ENCODE results near the gene TRIM61. TPM values are rescaled to one million over a fixed set of nuclear protein-coding genes. Genes with fewer than 3 reads are reported as not detected.
A peak's percentile ranks its signal among the peaks of the same experiment; 100 is the strongest.
"Not testable (repeated sequence)": the region's sequence is repeated elsewhere in the genome, so short reads cannot be mapped to it uniquely, and the experiment has no call there.

TRIM61 gene
- 2.4 and 3.1 TPM in 2 replicates for total RNA-seq

DNA sequence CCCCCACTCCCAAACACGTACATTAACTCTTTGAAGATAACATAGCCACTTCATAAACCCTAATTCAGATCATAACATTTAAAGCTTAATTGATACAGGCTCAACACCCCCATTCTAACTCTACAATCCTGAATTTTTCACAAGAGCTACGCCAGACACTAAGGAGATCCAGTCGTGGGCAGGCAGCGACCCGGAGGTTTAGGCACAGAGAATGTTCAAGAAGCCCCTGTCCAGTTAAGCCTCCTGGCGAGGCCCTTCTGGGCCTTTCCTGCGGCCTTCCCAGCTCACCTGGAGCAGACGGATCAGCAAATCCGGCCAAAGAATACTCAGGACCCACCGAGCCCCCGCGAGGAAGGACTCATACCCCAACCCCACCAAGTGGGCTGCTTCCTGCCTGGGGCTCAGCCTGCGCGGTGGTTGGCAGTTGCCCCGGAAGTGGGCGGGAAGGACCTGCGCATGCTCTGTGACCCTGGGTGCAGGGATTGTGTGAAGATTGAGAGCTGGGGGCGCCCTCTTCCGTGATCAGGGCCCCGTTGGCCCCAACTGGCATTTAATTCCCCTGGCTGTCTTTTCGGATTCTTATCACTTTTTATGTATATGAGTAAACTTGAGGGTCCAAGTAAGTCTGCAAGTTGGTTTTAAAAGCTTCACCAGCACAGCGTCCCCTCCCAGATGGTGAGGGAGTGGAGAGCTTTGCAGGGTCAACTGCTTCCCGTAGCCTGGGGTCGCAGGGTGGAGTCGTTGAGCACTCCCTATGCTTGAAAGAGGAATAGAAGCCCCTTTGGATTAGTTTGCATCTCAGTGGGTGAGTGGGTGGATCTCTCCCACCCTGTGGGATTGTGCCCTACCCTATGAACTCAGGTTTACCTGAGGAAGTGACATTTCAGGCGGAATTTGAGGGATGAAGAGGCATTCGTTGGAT lies at the start of gene TRIM61:
Gene TRIM61, minus strand, starts transcription at position 415 of the 922 bp plus-strand sequence. CDS start 7,655 bp downstream, outside the sequence.
- peak within 1 kb of the TSS; percentile 84 for H3K4me3 Mint-ChIP-seq
- no peaks in the 10 kb centered on the region for H3K27me3 Mint-ChIP-seq (ENCODE audit: insufficient read depth)
- intact Hi-C loops (cut with micrococcal nuclease): loop anchor here (1.0 kb wide), 1 partner anchor 21 kb away; no protein-coding TSS in a partner anchor
- H3K36me3 Mint-ChIP-seq (ENCODE audit: low read depth): peaks cover 10% of the 10 kb centered on the region
- no peaks in the 10 kb centered on the region for H3K9me3 Mint-ChIP-seq
- H3K4me1 Mint-ChIP-seq (ENCODE audit: low read depth): peaks cover 16% of the 10 kb centered on the region
- DNase-seq (ENCODE audit: low spot score): peak; percentile 69
- H3K27ac Mint-ChIP-seq: peak within 1 kb of the TSS; percentile 54

DNA sequence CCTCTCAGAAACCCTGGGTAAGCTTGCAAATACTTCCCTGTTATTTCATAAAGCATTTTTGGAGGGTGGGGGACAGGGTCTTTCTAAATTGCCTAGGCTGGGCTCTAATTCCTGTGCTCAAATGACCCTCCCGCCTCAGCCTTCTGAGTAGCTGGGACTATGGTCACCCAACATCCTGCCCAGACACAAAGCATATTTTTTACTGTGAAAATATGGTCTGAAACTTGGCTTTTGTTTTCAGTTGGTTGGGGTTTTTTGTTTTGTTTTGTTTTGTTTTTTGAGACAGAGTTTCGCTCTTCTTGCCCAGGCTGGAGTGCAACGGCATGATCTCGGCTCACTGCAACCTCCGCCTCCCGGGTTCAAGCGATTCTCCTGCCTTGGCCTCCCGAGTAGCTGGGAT lies 48.3 kb upstream of the TRIM61 start:
- H3K4me3 Mint-ChIP-seq; H3K27me3 Mint-ChIP-seq (ENCODE audit: insufficient read depth); H3K27ac Mint-ChIP-seq; H3K36me3 Mint-ChIP-seq (ENCODE audit: low read depth); intact Hi-C loops (cut with micrococcal nuclease); DNase-seq (ENCODE audit: low spot score); H3K4me1 Mint-ChIP-seq (ENCODE audit: low read depth); H3K9me3 Mint-ChIP-seq: not testable (repeated sequence)

DNA sequence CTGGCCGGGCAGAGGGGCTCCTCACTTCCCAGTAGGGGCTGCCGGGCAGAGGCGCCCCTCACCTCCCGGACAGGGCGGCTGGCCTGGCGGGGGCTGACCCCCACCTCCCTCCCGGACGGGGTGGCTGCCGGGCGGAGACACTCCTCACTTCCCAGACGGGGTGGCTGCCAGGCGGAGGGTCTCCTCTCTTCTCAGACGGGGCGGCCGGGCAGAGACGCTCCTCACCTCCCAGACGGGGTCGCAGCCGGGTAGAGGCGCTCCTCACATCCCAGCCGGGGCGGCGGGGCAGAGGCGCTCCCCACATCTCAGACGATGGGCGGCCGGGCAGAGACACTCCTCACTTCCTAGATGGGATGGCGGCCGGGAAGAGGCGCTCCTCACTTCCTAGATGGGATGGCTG lies 42.5 kb upstream of the TRIM61 start:
- H3K4me1 Mint-ChIP-seq (ENCODE audit: low read depth); DNase-seq (ENCODE audit: low spot score); H3K27ac Mint-ChIP-seq; H3K4me3 Mint-ChIP-seq; intact Hi-C loops (cut with micrococcal nuclease); H3K36me3 Mint-ChIP-seq (ENCODE audit: low read depth); H3K9me3 Mint-ChIP-seq; H3K27me3 Mint-ChIP-seq (ENCODE audit: insufficient read depth): not testable (repeated sequence)

DNA sequence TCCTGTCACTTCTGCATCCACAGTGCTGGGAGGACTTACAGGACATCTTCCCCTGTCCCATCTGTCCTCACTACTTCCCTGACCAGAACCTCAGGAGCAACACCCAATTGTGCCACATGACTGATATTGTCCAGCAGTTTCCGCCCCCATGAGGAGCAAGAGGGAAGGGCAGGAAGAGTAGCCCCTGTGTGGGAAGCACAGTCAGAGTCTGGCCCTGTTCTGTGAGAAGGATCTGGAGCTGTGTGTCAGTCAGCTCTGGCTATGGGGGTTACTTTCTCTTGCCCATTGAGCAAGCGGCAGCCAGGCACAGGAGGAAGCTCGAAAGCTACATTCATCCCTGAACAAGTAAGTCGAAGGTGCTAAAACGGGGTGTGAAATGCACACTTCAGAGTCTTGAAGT lies 39.5 kb upstream of the TRIM61 start:
- intact Hi-C loops (cut with micrococcal nuclease): no loop called here
- Mint-ChIP-seq H3K4me1 (ENCODE audit: low read depth) (no peaks in the 10 kb centered on the region), H3K4me3 (no peak overlapping the region), H3K9me3 (no peaks in the 10 kb centered on the region), H3K27me3 (ENCODE audit: insufficient read depth) (peaks cover 8% of the 10 kb centered on the region), H3K27ac (no peak overlapping the region), H3K36me3 (ENCODE audit: low read depth) (no peaks in the 10 kb centered on the region)
- no peak for DNase-seq (ENCODE audit: low spot score)

DNA sequence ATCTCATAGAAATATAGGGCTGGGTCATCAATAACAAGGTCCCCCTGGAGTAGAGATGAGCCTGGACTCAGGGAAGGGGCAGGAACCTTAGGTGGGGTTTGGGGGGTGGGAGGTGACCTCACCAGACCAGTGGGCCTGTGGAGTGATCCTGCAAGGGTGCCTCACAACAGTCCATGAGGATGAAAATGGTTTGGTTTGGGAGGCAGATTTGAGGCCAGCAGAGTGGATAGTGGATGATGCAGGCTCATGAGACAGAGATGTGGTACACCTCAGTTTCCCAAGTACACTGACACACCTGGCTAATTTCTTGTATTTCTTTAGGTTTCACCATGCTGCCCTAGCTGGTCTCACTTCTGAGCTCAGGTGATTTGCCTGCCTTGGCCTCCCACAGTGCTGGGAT lies 36.2 kb upstream of the TRIM61 start:
- peaks cover 14% of the 10 kb centered on the region for H3K27me3 Mint-ChIP-seq (ENCODE audit: insufficient read depth)
- intact Hi-C loops (cut with micrococcal nuclease): no loop called here

DNA sequence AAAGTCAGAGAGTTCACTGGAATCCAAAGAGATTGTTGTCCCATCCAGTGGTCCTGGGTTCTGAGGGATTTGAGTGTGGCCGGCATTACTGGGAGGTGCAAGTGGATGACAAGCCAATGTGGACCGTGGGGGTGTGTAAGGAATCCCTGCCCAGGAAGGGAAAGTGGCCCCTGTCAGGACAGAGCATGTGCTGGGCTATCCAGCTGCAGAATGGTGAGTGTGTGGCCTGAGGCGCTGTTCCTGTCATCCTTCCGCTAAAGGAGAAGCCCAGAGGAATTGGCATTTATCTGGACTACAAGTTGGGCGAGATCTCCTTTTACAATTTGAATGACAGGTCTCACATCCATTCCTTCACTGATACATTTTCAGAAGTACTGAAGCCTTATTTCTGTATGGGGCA lies 33.9 kb upstream of the TRIM61 start:
- intact Hi-C loops (cut with micrococcal nuclease): no loop called here
- H3K9me3 Mint-ChIP-seq: no peaks in the 10 kb centered on the region
- H3K4me1 Mint-ChIP-seq (ENCODE audit: low read depth): peaks cover 15% of the 10 kb centered on the region
- no peak overlapping the region for H3K4me3 Mint-ChIP-seq
- no peaks in the 10 kb centered on the region for H3K36me3 Mint-ChIP-seq (ENCODE audit: low read depth)
- DNase-seq (ENCODE audit: low spot score): no peak
- peaks cover 24% of the 10 kb centered on the region for H3K27me3 Mint-ChIP-seq (ENCODE audit: insufficient read depth)
- no peak overlapping the region for H3K27ac Mint-ChIP-seq

More for the DNA sequence above, 36.2 kb upstream of the TRIM61 start:
- H3K27ac Mint-ChIP-seq: no peak overlapping the region
- no peaks in the 10 kb centered on the region for H3K9me3 Mint-ChIP-seq
- H3K4me1 Mint-ChIP-seq (ENCODE audit: low read depth): peaks cover 15% of the 10 kb centered on the region
- H3K36me3 Mint-ChIP-seq (ENCODE audit: low read depth): no peaks in the 10 kb centered on the region
- DNase-seq (ENCODE audit: low spot score): no peak
- no peak overlapping the region for H3K4me3 Mint-ChIP-seq

DNA sequence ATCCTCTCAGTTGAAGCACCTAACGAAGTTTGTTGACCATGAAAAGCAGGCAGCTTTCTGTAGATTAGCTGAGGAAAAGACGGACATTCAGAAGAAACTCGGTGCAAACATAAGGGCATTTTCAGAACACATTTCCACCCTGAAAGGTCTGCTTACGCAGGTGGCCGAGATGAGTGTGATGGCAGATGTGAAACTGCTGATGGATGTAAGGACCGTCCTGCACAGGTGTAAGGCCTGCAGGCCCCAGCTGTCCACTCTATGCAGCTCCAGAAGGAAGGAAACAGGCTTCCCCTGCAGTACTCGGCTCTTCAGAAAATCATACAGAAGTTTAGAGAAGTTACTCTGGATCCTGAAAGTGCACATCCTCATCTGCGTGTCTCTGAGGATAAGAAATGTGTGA lies 33.5 kb upstream of the TRIM61 start:
- no peaks in the 10 kb centered on the region for H3K36me3 Mint-ChIP-seq (ENCODE audit: low read depth)
- no peak for DNase-seq (ENCODE audit: low spot score)
- intact Hi-C loops (cut with micrococcal nuclease): no loop called here
- peaks cover 27% of the 10 kb centered on the region for H3K27me3 Mint-ChIP-seq (ENCODE audit: insufficient read depth)
- H3K4me1 Mint-ChIP-seq (ENCODE audit: low read depth): peaks cover 15% of the 10 kb centered on the region
- no peak overlapping the region for H3K27ac Mint-ChIP-seq
- no peak overlapping the region for H3K4me3 Mint-ChIP-seq
- H3K9me3 Mint-ChIP-seq: no peaks in the 10 kb centered on the region

DNA sequence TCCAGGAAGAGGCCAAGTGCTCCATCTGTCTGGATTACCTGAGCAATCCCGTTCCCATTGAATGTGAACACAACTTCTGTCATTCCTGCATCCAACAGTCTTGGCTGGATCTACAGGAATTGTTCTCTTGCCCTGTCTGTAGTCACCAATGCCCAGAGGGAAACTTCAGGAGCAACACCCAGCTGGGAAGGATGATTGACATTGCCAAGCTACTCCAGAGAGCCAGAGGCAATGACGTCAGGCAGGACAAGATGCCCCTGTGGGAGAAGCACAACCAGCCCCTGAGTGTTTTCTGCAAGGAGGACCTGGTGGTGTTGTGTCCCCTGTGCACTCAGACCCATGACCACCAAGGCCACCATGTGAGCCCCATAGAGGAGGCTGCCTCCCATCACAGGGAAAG lies 33.0 kb upstream of the TRIM61 start:
- intact Hi-C loops (cut with micrococcal nuclease): no loop called here
- H3K27ac Mint-ChIP-seq: no peak overlapping the region
- H3K4me3 Mint-ChIP-seq: no peak overlapping the region
- H3K27me3 Mint-ChIP-seq (ENCODE audit: insufficient read depth): peaks cover 28% of the 10 kb centered on the region
- DNase-seq (ENCODE audit: low spot score): no peak
- H3K4me1 Mint-ChIP-seq (ENCODE audit: low read depth): peaks cover 15% of the 10 kb centered on the region
- no peaks in the 10 kb centered on the region for H3K9me3 Mint-ChIP-seq
- H3K36me3 Mint-ChIP-seq (ENCODE audit: low read depth): no peaks in the 10 kb centered on the region

DNA sequence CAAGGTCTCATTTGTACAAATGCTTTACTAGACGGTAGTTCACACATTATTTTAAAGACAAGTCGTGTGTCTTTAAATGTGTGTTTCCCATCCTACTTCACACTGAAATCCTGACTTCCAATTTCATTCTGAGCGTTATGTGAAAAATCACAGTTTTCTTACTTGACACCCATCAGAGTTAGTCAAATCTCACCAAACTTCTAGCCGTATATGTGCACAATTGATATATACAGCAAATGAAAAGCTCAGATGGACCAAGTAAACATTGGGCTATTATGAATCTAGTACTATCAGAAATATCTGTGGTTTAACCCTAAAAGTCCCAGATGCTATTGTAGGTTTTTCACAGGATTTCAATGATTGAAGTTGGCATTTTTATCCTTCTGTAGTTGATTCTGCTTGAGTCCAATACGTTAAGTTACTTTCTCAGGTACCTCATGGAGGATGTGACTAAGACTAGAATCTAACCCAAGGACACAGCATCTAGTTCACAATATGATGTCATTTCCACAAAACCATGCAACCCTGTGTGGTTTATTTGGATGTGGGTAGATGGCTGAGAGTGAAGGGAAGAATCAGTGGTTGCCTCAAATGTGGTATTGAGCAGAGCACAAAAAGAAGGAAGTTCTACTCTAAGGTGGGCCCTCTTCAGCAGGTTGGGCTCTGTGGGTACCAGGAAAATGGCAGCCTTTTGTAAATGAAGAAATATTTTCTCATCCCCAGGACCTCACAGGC lies 32.2 kb upstream of the TRIM61 start:
- Mint-ChIP-seq H3K27ac (no peak overlapping the region), H3K4me1 (ENCODE audit: low read depth) (peaks cover 15% of the 10 kb centered on the region), H3K36me3 (ENCODE audit: low read depth) (no peaks in the 10 kb centered on the region), H3K9me3 (no peaks in the 10 kb centered on the region), H3K27me3 (ENCODE audit: insufficient read depth) (peaks cover 33% of the 10 kb centered on the region), H3K4me3 (no peak overlapping the region)
- DNase-seq (ENCODE audit: low spot score): peak; percentile 47
- intact Hi-C loops (cut with micrococcal nuclease): no loop called here

DNA sequence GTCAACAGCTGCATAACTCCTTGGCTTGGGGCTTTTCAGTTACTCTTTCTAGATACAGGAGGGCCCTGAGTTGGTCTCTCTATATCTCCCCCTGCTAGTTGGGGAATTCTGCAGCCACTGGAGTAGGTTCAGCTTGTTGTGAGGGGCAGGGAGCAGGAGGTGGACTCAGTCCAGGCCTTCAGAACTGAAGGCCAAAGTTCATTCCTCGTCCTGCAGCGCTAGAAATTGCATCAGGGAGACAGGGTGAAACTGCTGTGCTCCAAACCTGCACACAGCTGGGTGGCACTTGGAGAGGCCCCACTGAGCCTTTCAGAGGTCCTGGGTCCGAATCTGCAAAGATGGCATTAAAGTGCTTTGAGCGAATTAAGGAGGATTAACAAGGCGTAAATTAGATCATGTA lies 29.4 kb upstream of the TRIM61 start:
- peaks cover 15% of the 10 kb centered on the region for H3K4me1 Mint-ChIP-seq (ENCODE audit: low read depth)
- H3K4me3 Mint-ChIP-seq: no peak overlapping the region
- no peaks in the 10 kb centered on the region for H3K36me3 Mint-ChIP-seq (ENCODE audit: low read depth)
- no peaks in the 10 kb centered on the region for H3K9me3 Mint-ChIP-seq
- peaks cover 26% of the 10 kb centered on the region for H3K27me3 Mint-ChIP-seq (ENCODE audit: insufficient read depth)
- intact Hi-C loops (cut with micrococcal nuclease): no loop called here
- no peak overlapping the region for H3K27ac Mint-ChIP-seq
- no peak for DNase-seq (ENCODE audit: low spot score)

DNA sequence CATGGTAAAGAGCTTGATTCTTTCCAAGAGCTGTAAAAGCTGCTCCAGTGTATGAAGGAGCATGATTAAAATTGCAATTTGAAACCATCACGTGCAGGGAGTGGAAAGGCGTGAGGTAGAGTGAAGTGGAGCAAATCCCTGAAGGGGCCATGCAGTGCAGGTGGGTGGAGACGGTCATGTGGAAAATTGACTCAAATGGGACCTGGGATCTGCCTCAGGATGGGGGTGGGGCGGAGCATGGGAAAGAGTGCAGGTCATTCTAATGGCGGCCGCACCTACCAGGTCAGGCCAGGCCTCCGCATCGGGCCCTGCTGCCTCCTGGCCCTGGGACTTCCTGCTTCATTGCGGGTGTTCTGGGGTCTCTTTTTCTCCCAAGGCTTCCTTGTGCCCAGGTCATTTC lies 29.0 kb upstream of the TRIM61 start:
- Mint-ChIP-seq H3K9me3 (no peaks in the 10 kb centered on the region), H3K27me3 (ENCODE audit: insufficient read depth) (peaks cover 26% of the 10 kb centered on the region)

DNA sequence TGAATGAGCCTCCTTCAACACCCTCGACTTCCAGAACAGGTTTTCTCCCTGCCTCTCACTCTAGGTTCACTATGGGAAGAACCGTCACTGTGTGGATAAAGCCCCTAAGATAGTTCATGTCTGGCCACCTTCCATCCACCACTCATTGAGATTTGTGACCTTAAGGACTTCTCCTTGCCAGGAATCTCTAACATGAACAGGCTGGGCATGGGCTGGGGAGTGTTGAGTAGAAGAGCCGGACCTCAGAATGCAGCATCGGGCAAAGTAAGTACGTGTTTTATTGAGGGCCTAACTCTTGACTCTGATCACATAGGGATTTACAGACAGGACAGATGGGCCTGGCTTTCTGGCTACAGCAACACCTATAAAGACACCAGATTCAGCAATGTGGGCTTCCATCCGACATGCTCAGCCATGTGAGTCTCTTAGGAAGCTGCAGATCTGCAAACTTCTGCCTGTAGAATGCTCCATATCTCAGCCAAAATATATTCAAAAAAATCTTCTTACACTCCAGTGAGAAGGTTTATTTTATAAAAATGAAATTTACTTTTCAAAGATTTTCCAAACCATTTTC lies 28.0 kb upstream of the TRIM61 start:
- Mint-ChIP-seq H3K4me1 (ENCODE audit: low read depth) (peaks cover 15% of the 10 kb centered on the region), H3K36me3 (ENCODE audit: low read depth) (no peaks in the 10 kb centered on the region), H3K4me3 (no peak overlapping the region), H3K27me3 (ENCODE audit: insufficient read depth) (peaks cover 26% of the 10 kb centered on the region), H3K9me3 (no peaks in the 10 kb centered on the region), H3K27ac (no peak overlapping the region)
- DNase-seq (ENCODE audit: low spot score): no peak
- intact Hi-C loops (cut with micrococcal nuclease): no loop called here

More for the DNA sequence above, 29.0 kb upstream of the TRIM61 start:
- Mint-ChIP-seq H3K36me3 (ENCODE audit: low read depth) (no peaks in the 10 kb centered on the region), H3K4me1 (ENCODE audit: low read depth) (peaks cover 15% of the 10 kb centered on the region), H3K27ac (no peak overlapping the region), H3K4me3 (no peak overlapping the region)
- no peak for DNase-seq (ENCODE audit: low spot score)
- intact Hi-C loops (cut with micrococcal nuclease): no loop called here

DNA sequence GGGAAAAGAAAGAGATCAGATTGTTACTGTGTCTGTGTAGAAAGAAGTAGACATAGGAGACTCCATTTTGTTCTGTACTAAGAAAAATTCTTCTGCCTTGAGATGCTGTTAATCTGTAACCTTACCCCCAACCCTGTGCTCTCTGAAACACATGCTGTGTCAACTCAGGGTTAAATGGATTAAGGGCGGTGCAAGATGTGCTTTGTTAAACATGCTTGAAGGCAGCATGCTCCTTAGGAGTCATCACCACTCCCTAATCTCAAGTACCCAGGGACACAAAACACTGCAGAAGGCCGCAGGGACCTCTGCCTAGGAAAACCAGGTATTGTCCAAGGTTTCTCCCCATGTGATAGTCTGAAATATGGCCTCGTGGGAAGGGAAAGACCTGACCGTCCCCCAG lies 24.5 kb upstream of the TRIM61 start:
- H3K9me3 Mint-ChIP-seq; H3K4me3 Mint-ChIP-seq; intact Hi-C loops (cut with micrococcal nuclease); H3K27ac Mint-ChIP-seq; DNase-seq (ENCODE audit: low spot score); H3K36me3 Mint-ChIP-seq (ENCODE audit: low read depth); H3K4me1 Mint-ChIP-seq (ENCODE audit: low read depth): not testable (repeated sequence)
- H3K27me3 Mint-ChIP-seq (ENCODE audit: insufficient read depth): peaks cover 23% of the 10 kb centered on the region

All from activated T-helper 1 cell treated with anti-CD3 and anti-CD28 coated beads, Interleukin-12 subunit alpha, Interleukin-12 subunit beta, Interleukin-2, Interleukin-4 antibody, amounts not matched to agents 30 ng/mL and 10 ng/mL and 1 ng/mL, durations not matched to agents 14 hours and 24 hours and 36 hours (primary cell).